Measurements from ENCODE around the gene SMCHD1. TPM values are rescaled to one million over a fixed set of nuclear protein-coding genes. Genes with fewer than 3 reads are reported as not detected.
"Not testable (repeated sequence)": the region's sequence is repeated elsewhere in the genome, so short reads cannot be mapped to it uniquely, and the experiment has no call there.

SMCHD1 gene
- total RNA-seq, 1 donor from 2014 or later = 52.3 TPM

GRCh38 chr18:2716394-2717326 is 61.1 kb downstream of the SMCHD1 start:
- DNase-seq (ENCODE audit: low spot score) = no peak

- DNase-seq (ENCODE audit: low spot score) = no peak
Observed at GRCh38 chr18:2717407-2717806, 61.9 kb downstream of the SMCHD1 start.

- DNase-seq (ENCODE audit: low spot score) = no peak
Observed at GRCh38 chr18:2719040-2719439, 63.5 kb downstream of the SMCHD1 start.

GRCh38 chr18:2723207-2723606 is 67.7 kb downstream of the SMCHD1 start:
- DNase-seq (ENCODE audit: low spot score) = no peak

- no peak for DNase-seq (ENCODE audit: low spot score)
Observed at GRCh38 chr18:2729757-2730156, 74.2 kb downstream of the SMCHD1 start.

GRCh38 chr18:2736823-2737222 is 81.3 kb downstream of the SMCHD1 start:
- DNase-seq (ENCODE audit: low spot score) = no peak

GRCh38 chr18:2740082-2740481 is 84.6 kb downstream of the SMCHD1 start:
- DNase-seq (ENCODE audit: low spot score) = not testable (repeated sequence)

- DNase-seq (ENCODE audit: low spot score) = no peak
Observed at GRCh38 chr18:2746274-2746673, 90.7 kb downstream of the SMCHD1 start.

GRCh38 chr18:2758309-2758708 is 102.8 kb downstream of the SMCHD1 start:
- DNase-seq (ENCODE audit: low spot score) = no peak

- no peak for DNase-seq (ENCODE audit: low spot score)
Observed at GRCh38 chr18:2774669-2775068, 119.1 kb downstream of the SMCHD1 start.

GRCh38 chr18:2776601-2777000 is 121.1 kb downstream of the SMCHD1 start:
- no peak for DNase-seq (ENCODE audit: low spot score)

- DNase-seq (ENCODE audit: low spot score) = no peak
Observed at GRCh38 chr18:2777241-2777640, 121.7 kb downstream of the SMCHD1 start.

GRCh38 chr18:2780750-2781149 is 125.2 kb downstream of the SMCHD1 start:
- no peak for DNase-seq (ENCODE audit: low spot score)

- no peak for DNase-seq (ENCODE audit: low spot score)
Observed at GRCh38 chr18:2787225-2787624, 131.7 kb downstream of the SMCHD1 start.

GRCh38 chr18:2792395-2792794 is 136.9 kb downstream of the SMCHD1 start:
- DNase-seq (ENCODE audit: low spot score) = no peak

- no peak for DNase-seq (ENCODE audit: low spot score)
Observed at GRCh38 chr18:2794159-2794558, 138.6 kb downstream of the SMCHD1 start.

- DNase-seq (ENCODE audit: low spot score) = no peak
Observed at GRCh38 chr18:2797951-2798350, 142.4 kb downstream of the SMCHD1 start.

GRCh38 chr18:2799369-2799768 is 143.8 kb downstream of the SMCHD1 start:
- no peak for DNase-seq (ENCODE audit: low spot score)

GRCh38 chr18:2805970-2806943 is 150.7 kb downstream of the SMCHD1 start:
- DNase-seq (ENCODE audit: low spot score) = no peak

GRCh38 chr18:2808640-2809039 is 153.1 kb downstream of the SMCHD1 start:
- DNase-seq (ENCODE audit: low spot score) = not testable (repeated sequence)

GRCh38 chr18:2809666-2810183 is 154.2 kb downstream of the SMCHD1 start:
- DNase-seq (ENCODE audit: low spot score) = not testable (repeated sequence)

GRCh38 chr18:2811416-2811815 is 155.9 kb downstream of the SMCHD1 start:
- DNase-seq (ENCODE audit: low spot score) = no peak
